ENCODE data around the gene LCTL. TPM values are rescaled to one million over a fixed set of nuclear protein-coding genes. Genes with fewer than 3 reads are reported as not detected.
"Not testable (repeated sequence)": the region's sequence is repeated elsewhere in the genome, so short reads cannot be mapped to it uniquely, and the experiment has no call there.

LCTL gene
- total RNA-seq, 1 experiment from 2014 or later: 7.6 TPM

- DNase-seq (ENCODE audit: low read depth): no peak
Measured at GRCh38 chr15:66591322-66591862, 25.6 kb upstream of the LCTL start.

GRCh38 chr15:66590435-66590834, 24.6 kb upstream of the LCTL start:
- DNase-seq (ENCODE audit: low read depth): no peak

- DNase-seq (ENCODE audit: low read depth): not testable (repeated sequence)
Measured at GRCh38 chr15:66589429-66589828, 23.6 kb upstream of the LCTL start.

- no peak for DNase-seq (ENCODE audit: low read depth)
Measured at GRCh38 chr15:66588971-66589370, 23.2 kb upstream of the LCTL start.

GRCh38 chr15:66588537-66588936, 22.7 kb upstream of the LCTL start:
- no peak for DNase-seq (ENCODE audit: low read depth)

GRCh38 chr15:66587749-66588148, 22.0 kb upstream of the LCTL start:
- no peak for DNase-seq (ENCODE audit: low read depth)

GRCh38 chr15:66587020-66587419, 21.2 kb upstream of the LCTL start:
- no peak for DNase-seq (ENCODE audit: low read depth)

GRCh38 chr15:66586155-66586976, 20.6 kb upstream of the LCTL start:
- no peak for DNase-seq (ENCODE audit: low read depth)

GRCh38 chr15:66581972-66582537, 16.3 kb upstream of the LCTL start:
- DNase-seq (ENCODE audit: low read depth): no peak

- DNase-seq (ENCODE audit: low read depth): peak; percentile 84
Measured at GRCh38 chr15:66580643-66581042, 14.8 kb upstream of the LCTL start.

GRCh38 chr15:66578286-66578875, 12.6 kb upstream of the LCTL start:
- DNase-seq (ENCODE audit: low read depth): peak; percentile 77

GRCh38 chr15:66574596-66574950, 8.8 kb upstream of the LCTL start:
- no peak for DNase-seq (ENCODE audit: low read depth)

- DNase-seq (ENCODE audit: low read depth): no peak
Measured at GRCh38 chr15:66573719-66574595, 8.2 kb upstream of the LCTL start.

GRCh38 chr15:66573348-66573718, 7.5 kb upstream of the LCTL start:
- DNase-seq (ENCODE audit: low read depth): no peak

- no peak for DNase-seq (ENCODE audit: low read depth)
Measured at GRCh38 chr15:66572146-66572545, 6.3 kb upstream of the LCTL start.

- DNase-seq (ENCODE audit: low read depth): no peak
Measured at GRCh38 chr15:66570842-66571478, 5.2 kb upstream of the LCTL start.

GRCh38 chr15:66570327-66570726, 4.5 kb upstream of the LCTL start:
- DNase-seq (ENCODE audit: low read depth): no peak

- no peak for DNase-seq (ENCODE audit: low read depth)
Measured at GRCh38 chr15:66569461-66570137, 3.8 kb upstream of the LCTL start.

- DNase-seq (ENCODE audit: low read depth): no peak
Measured at GRCh38 chr15:66567897-66568296, 2.1 kb upstream of the LCTL start.

- peak; percentile 75 for DNase-seq (ENCODE audit: low read depth)
Measured at GRCh38 chr15:66566963-66567531, 1.2 kb upstream of the LCTL start.
